ENCODE data around the gene LRCH4.

The LRCH4 gene

DNA sequence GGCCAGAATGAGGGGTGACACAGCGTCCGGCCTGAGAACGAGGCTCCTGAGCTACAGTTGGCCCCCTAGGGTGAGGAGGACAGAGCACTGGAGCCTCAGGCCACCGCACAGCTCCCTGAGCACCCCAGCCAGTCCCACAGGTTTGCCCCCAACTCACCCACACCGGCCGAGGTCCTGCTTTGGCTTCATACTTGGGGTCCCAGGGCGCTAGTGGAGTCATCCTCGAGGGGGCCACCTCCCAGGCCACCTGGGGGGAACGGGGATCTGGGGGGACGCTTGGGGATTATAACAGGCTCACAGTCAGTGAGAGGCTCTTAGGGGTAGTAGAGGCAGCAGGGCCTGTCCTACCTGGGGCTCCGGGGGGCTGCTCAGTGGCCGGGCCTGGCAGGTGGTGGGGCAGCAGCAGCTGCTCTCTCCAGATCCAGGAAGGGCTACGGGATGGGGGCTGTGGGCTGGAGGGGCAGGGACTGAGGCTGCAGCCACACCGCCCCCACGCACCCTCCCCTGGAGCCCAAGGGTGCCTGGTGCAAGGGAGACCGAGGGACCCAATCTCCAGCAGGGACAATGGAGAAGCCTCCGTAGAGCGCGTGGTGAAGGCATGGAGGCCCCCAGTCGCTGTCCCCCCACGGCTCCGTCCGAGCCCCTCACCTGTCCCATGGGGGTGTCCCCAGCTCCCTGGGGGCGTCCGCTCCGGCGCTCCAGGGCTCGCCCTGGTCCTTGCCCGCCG, 12.8 kb downstream of the LRCH4 start:
- in situ Hi-C loops (cut with HindIII; ENCODE audit: low sequenced_read_pairs), result no loop called here
- no peak for DNase-seq (ENCODE audit: low read depth)
- TF ChIP-seq, protein P1, sequence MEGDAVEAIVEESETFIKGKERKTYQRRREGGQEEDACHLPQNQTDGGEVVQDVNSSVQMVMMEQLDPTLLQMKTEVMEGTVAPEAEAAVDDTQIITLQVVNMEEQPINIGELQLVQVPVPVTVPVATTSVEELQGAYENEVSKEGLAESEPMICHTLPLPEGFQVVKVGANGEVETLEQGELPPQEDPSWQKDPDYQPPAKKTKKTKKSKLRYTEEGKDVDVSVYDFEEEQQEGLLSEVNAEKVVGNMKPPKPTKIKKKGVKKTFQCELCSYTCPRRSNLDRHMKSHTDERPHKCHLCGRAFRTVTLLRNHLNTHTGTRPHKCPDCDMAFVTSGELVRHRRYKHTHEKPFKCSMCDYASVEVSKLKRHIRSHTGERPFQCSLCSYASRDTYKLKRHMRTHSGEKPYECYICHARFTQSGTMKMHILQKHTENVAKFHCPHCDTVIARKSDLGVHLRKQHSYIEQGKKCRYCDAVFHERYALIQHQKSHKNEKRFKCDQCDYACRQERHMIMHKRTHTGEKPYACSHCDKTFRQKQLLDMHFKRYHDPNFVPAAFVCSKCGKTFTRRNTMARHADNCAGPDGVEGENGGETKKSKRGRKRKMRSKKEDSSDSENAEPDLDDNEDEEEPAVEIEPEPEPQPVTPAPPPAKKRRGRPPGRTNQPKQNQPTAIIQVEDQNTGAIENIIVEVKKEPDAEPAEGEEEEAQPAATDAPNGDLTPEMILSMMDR (IDR thresholded peaks at IDR 0.05; ENCODE audit: low read depth, low read length, missing control alignments), result no peak
- no peak overlapping the region for H3K4me3 ChIP-seq (ENCODE audit: low read depth, low read length)

DNA sequence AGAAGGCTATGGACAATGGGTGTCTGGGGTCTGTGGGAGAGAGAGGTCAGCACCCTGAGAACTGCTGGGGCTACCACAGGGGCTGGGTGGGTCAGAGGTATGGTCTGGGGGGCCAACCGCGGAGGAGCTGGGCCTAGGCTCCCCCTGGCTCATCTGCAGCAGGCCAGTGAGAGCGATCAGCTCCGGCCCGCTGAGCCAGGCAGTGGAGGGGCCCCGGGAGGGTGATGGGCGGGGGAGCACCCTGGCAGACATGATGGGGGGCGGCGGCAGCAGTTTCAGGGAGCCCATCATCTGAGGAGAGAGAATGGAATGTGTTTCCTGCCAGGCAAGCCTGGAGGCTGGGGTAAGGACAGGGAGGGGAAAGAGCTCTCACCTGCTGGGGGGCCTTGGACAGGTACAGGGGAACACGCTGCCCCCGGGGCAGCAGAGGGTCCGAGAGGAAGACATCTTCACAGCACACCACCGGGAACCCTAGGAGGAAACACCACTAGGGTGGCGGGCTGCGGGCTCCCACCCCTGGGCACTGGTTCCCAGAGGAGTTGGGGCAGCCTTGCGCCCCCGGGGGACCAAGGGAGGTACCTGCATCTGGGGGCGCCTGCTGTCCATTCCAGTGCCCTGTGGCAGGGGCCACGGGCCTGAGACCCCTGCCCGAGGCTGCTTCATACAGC, 13.5 kb downstream of the LRCH4 start:
- no peak overlapping the region for H3K4me3 ChIP-seq (ENCODE audit: low read depth, low read length)
- in situ Hi-C loops (cut with HindIII; ENCODE audit: low sequenced_read_pairs), result no loop called here
- TF ChIP-seq, protein P1 (IDR thresholded peaks at IDR 0.05; ENCODE audit: low read depth, low read length, missing control alignments), result no peak
- DNase-seq (ENCODE audit: low read depth), result no peak

DNA sequence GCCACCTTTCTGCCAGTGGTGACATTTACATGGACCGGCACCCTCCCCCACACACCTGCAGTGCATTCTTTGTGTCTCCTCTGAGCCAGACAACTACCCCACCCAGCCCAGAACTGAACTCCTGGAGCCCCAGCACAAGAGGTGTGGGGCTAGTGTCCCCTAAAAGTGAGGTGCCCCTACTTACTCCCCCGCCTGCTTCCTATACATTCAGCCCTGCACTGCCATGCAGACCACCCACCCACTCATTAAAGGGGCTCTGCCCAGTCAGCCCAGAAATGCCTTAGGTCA, 14.2 kb downstream of the LRCH4 start:
- TF ChIP-seq, protein P1 (IDR thresholded peaks at IDR 0.05; ENCODE audit: low read depth, low read length, missing control alignments), result no peak
- no peak overlapping the region for H3K4me3 ChIP-seq (ENCODE audit: low read depth, low read length)
- DNase-seq (ENCODE audit: low read depth), result no peak
- in situ Hi-C loops (cut with HindIII; ENCODE audit: low sequenced_read_pairs), result no loop called here

DNA sequence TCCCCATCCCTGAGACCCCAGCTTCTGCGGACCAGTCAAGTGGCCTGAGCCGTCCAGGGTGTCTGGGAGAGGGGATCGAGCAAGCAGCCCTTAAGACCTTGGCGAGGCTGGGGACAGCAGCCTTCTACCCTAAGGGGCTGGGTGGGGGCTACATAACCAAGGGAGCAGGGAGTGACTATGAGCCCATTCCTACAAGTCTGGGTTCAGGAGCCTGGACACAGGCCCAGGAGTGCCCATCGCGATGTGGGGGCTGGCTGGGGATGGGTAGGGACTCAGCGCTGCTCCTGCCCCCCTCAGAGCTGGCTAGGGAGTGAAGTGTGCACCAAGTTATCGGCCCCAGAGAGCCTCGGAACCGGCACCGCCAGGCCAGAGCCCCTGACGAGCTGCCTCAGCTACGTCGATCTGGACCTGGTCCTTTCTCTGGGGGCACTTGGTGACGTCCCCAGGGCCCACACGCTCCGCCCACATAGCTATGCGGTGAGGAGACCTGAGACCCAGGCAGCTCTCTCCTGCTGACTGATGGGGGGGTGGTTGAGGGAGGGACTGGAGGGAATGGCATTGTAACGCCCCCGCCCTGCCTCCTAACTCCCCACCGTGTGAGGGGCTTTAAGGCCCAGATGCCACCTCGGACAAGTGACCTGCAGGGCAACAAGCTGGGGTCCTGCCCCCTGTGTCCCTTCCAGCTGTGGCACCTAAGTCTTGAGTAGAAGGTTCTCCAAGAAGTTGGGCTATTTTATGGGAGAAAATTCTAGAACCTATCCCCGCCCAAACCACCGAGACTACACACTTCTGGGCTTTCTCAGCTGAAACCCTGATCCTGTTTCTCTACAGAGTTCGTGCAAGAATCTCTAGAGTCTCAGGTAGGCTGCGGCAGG, 14.7 kb downstream of the LRCH4 start:
- in situ Hi-C loops (cut with HindIII; ENCODE audit: low sequenced_read_pairs), result no loop called here
- no peak for DNase-seq (ENCODE audit: low read depth)
- TF ChIP-seq, protein P1 (IDR thresholded peaks at IDR 0.05; ENCODE audit: low read depth, low read length, missing control alignments), result no peak
- no peak overlapping the region for H3K4me3 ChIP-seq (ENCODE audit: low read depth, low read length)

DNA sequence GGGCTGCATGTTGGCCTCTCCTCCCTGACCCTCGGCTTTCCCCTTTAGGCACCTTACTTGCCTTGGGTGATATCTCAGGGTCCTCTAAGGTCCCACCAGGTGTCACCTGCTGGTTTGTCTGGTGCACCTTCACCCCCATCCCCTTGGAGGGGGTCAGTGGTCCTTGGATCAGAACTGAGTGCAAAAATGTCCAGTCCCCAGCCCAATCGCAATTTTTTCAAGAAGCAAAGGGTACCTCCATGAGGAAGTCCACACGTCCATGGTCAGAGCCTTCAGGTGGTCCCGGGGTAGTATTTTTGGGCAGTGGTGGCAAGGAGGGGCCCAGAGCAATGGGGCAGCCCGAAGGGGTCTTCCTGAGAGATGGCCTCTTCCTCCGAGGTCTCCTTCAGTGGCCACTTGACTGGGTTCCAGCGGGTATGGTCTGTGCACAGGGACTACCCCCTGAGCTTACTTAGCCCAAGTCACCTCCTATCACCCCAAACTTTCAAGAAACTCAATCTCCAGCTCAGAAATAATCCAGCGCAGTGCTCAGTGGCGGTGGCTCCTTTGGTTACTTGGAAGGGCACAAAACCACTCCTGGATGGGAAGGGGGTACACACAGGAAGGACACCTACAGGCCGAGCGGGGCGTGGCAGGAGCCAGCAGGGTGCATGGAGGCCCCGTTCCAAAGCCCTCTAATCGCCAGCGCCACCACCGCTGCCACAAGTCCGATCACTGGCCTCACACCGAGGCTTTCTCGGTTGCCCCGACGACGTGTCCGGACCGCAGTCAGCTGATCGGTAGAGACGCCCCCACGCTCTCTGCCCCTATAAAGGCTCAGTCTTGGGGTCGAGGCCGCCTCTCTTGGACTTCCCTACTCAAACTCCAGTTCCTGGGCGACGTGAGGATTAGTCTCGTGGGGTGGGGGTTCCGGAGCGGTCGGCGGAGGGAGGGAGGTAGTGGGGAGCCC, 16.8 kb downstream of the LRCH4 start:
- no peak for DNase-seq (ENCODE audit: low read depth)
- in situ Hi-C loops (cut with HindIII; ENCODE audit: low sequenced_read_pairs), result no loop called here
- TF ChIP-seq, protein P1 (IDR thresholded peaks at IDR 0.05; ENCODE audit: low read depth, low read length, missing control alignments), result peak; percentile 35
- peak overlapping the region; percentile 19 for H3K4me3 ChIP-seq (ENCODE audit: low read depth, low read length)
